Measurements from ENCODE around the gene KCTD5.

- TF ChIP-seq, protein P1, sequence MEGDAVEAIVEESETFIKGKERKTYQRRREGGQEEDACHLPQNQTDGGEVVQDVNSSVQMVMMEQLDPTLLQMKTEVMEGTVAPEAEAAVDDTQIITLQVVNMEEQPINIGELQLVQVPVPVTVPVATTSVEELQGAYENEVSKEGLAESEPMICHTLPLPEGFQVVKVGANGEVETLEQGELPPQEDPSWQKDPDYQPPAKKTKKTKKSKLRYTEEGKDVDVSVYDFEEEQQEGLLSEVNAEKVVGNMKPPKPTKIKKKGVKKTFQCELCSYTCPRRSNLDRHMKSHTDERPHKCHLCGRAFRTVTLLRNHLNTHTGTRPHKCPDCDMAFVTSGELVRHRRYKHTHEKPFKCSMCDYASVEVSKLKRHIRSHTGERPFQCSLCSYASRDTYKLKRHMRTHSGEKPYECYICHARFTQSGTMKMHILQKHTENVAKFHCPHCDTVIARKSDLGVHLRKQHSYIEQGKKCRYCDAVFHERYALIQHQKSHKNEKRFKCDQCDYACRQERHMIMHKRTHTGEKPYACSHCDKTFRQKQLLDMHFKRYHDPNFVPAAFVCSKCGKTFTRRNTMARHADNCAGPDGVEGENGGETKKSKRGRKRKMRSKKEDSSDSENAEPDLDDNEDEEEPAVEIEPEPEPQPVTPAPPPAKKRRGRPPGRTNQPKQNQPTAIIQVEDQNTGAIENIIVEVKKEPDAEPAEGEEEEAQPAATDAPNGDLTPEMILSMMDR (IDR thresholded peaks at IDR 0.05 in 2 of 3, conservative IDR thresholded peaks at IDR 0.05 in 1 of 3; ENCODE audit: control insufficient read depth in 2 of 3, extremely low read depth in 1 of 3, insufficient read depth in 1 of 3, low read depth in 3 of 3, low read length in 3 of 3) = no peak
- TF ChIP-seq MAX (IDR thresholded peaks at IDR 0.05; ENCODE audit: low read depth, low read length) = no peak
- no peak for TF ChIP-seq RFX5 (IDR thresholded peaks at IDR 0.05; ENCODE audit: low read depth, low read length)
- TF ChIP-seq YY1 (IDR thresholded peaks at IDR 0.05; ENCODE audit: low read depth, low read length) = no peak
- no peak for TF ChIP-seq POLR2A (IDR thresholded peaks at IDR 0.05; ENCODE audit: low read depth, low read length)
- no peak for TF ChIP-seq SIN3A (IDR thresholded peaks at IDR 0.05; ENCODE audit: low read depth, low read length)
- no peak for TF ChIP-seq NR2F1 (conservative IDR thresholded peaks at IDR 0.05)
- no peak for TF ChIP-seq HDAC6 (IDR thresholded peaks at IDR 0.05; ENCODE audit: unreplicated experiment)
- no peak for TF ChIP-seq JUND (IDR thresholded peaks at IDR 0.05; ENCODE audit: low read depth, low read length)
- TF ChIP-seq HDGF (IDR thresholded peaks at IDR 0.05) = no peak
- TF ChIP-seq, protein P2, sequence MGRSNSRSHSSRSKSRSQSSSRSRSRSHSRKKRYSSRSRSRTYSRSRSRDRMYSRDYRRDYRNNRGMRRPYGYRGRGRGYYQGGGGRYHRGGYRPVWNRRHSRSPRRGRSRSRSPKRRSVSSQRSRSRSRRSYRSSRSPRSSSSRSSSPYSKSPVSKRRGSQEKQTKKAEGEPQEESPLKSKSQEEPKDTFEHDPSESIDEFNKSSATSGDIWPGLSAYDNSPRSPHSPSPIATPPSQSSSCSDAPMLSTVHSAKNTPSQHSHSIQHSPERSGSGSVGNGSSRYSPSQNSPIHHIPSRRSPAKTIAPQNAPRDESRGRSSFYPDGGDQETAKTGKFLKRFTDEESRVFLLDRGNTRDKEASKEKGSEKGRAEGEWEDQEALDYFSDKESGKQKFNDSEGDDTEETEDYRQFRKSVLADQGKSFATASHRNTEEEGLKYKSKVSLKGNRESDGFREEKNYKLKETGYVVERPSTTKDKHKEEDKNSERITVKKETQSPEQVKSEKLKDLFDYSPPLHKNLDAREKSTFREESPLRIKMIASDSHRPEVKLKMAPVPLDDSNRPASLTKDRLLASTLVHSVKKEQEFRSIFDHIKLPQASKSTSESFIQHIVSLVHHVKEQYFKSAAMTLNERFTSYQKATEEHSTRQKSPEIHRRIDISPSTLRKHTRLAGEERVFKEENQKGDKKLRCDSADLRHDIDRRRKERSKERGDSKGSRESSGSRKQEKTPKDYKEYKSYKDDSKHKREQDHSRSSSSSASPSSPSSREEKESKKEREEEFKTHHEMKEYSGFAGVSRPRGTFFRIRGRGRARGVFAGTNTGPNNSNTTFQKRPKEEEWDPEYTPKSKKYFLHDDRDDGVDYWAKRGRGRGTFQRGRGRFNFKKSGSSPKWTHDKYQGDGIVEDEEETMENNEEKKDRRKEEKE (IDR thresholded peaks at IDR 0.05) = no peak
- TF ChIP-seq ZNF274 (IDR thresholded peaks at IDR 0.05; ENCODE audit: insufficient read depth, insufficient read length) = no peak
- no peak for TF ChIP-seq RELA (IDR thresholded peaks at IDR 0.05; ENCODE audit: borderline replicate concordance, partially characterized antibody)
- TF ChIP-seq CHD4 (IDR thresholded peaks at IDR 0.05) = no peak
Measured at GRCh38 chr16:2708955-2709587, 26.7 kb downstream of the KCTD5 start.

Data from GM12878 (cell line).